ENCODE results near the gene TFAP2D.

DNA sequence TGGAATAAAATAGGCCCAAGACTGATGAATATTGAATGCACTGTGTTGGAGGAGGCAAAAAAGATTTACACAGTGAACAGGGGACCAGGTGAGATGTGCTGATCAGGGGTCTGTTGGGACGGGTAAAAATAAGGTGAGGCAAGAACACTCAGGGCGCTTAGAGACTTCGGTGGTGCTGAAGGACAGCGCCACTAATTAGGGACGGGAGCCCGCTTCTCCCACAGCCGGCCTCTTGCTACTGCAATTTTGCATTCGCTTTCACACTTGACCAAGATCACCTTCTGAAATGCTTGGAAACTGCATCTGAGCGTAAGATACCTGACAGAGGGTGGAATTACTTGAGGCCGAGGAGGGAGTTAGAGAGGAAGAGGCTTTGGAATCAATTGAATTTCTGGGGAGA lies 7.3 kb downstream of the TFAP2D start:
- TF ChIP-seq, protein P1, sequence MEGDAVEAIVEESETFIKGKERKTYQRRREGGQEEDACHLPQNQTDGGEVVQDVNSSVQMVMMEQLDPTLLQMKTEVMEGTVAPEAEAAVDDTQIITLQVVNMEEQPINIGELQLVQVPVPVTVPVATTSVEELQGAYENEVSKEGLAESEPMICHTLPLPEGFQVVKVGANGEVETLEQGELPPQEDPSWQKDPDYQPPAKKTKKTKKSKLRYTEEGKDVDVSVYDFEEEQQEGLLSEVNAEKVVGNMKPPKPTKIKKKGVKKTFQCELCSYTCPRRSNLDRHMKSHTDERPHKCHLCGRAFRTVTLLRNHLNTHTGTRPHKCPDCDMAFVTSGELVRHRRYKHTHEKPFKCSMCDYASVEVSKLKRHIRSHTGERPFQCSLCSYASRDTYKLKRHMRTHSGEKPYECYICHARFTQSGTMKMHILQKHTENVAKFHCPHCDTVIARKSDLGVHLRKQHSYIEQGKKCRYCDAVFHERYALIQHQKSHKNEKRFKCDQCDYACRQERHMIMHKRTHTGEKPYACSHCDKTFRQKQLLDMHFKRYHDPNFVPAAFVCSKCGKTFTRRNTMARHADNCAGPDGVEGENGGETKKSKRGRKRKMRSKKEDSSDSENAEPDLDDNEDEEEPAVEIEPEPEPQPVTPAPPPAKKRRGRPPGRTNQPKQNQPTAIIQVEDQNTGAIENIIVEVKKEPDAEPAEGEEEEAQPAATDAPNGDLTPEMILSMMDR (IDR thresholded peaks at IDR 0.05) = no peak
- no peak for TF ChIP-seq EZH2 (IDR thresholded peaks at IDR 0.05)

All from neural progenitor cell (in vitro differentiated cells).